Activated T-cell treated with anti-CD3 and anti-CD28 coated beads, Interleukin-2, amount 50 U/mL, for 4 hours (primary cell): ENCODE measurements around the gene SMOC2. TPM values are rescaled to one million over a fixed set of nuclear protein-coding genes. Genes with fewer than 3 reads are reported as not detected.

Source experiments
- ATAC-seq, 2 donors: fragments of 200-7000 bp; cut with Tn5 transposase; one replicate each; pipeline ENCODE4 v1.10.0; 2021
- DNase-seq: peaks from one replicate; pipeline ENCODE4 v3.0.0-alpha.2; 2020
- H3K27me3 Mint-ChIP-seq: one replicate; pipeline ENCODE4 v1.8.0; 2021; ENCODE audit warnings: low read depth, mixed read lengths
- H3K36me3 Mint-ChIP-seq: one replicate; pipeline ENCODE4 v1.8.0; 2022; ENCODE audit warnings: mixed read lengths; ENCODE audit not compliant: insufficient read depth
- H3K4me1 Mint-ChIP-seq: one replicate; pipeline ENCODE4 v1.8.0; 2021; ENCODE audit warnings: low read depth, mixed read lengths
- H3K4me3 Mint-ChIP-seq: one replicate; pipeline ENCODE4 v1.8.0; 2021; ENCODE audit warnings: mild to moderate bottlenecking, moderate library complexity, mixed read lengths
- H3K9me3 Mint-ChIP-seq: one replicate; pipeline ENCODE4 v1.8.0; 2021; ENCODE audit warnings: mixed read lengths
- total RNA-seq, 3 donors: library from RNA; stranded (reverse); gene quantifications; one replicate each; pipeline ENCODE4 v1.2.1, GENCODE V29; 2021

SMOC2 gene
- total RNA-seq, 3 donors from 2014 or later: 0.08 to 0.11 (median 0.10) TPM

DNA sequence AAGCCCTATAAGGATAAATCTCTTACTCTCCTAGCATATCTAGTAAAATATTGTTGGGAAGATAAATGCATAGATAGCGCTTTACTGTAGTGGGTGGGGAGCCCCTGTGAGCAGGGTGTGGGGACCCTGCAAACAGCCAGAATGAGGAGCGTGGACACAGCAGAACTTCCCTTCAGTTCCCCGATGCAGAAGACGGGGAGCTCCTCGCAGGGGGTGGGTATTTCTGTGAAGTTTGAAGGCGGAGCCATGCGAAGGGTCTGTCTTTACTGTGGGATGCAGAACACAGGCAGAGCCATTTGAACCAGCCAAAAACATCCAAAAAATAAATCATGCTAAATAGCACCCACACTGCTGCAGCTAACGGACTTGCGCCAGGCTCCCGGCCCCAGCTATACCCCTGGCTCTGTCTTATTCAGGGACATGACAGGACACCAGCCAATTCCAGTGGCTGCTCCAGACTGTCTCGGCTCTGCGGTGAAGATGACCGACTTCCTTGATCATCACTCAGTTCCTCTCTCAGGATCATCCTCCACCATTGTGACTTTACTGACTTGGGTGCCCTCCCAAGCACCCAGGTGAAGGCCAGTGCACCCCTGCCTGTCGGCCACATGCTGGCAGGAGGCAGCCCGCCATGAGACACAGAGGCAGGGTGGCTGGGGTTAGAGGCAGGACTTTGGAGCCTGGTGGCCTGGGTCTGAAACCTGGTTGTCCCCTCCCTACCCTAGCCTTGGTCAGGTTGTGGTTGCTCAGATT, 134.5 kb downstream of the SMOC2 start:
- Mint-ChIP-seq H3K4me1 (no peaks in the 10 kb centered on the region), H3K9me3 (no peaks in the 10 kb centered on the region), H3K27me3 (peaks cover 2% of the 10 kb centered on the region), H3K4me3 (no peak overlapping the region), H3K36me3 (no peaks in the 10 kb centered on the region)
- DNase-seq (no peak), ATAC-seq (no peak)

DNA sequence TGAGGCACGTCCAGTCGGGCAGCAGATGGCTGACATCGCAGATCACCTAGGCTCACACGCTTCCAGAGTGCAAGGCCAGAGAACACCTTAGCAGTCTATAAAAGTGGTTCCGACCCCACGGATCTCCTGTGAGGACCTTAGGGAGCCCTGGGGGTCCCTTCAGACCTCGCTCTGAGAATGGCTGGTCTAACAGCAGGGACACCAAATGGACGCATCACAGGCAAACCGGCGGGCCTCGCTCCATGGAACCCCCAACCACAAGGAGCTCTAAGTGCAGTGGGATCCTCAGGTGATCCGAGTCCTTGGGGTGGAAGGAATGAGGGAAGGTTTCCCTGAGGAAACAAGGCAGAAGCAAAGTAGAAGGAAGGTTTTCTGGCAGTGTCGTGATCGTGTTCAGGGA, 135.4 kb downstream of the SMOC2 start:
- H3K4me1 Mint-ChIP-seq: no peaks in the 10 kb centered on the region
- peaks cover 2% of the 10 kb centered on the region for H3K27me3 Mint-ChIP-seq
- H3K36me3 Mint-ChIP-seq: no peaks in the 10 kb centered on the region
- ATAC-seq: no peak
- no peak for DNase-seq
- no peaks in the 10 kb centered on the region for H3K9me3 Mint-ChIP-seq
- no peak overlapping the region for H3K4me3 Mint-ChIP-seq

DNA sequence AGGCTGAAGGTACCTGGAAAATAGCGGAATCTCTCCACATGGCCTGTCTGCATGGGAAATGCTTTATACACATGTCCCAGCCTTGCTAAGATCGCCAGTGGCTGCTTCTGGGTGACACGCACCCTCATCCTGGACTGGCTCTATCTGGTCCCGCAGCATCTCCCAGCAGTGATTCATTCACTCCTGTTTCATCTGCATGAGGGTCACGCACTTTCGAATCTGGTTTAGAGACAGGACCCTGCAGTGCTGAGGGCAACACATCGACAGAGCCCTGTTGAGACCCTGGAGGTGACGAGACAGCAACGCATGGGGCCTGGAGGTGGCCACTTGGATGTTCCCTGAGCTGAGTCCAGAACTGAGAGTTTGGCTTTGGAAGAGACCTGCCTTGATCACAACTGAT, 136.5 kb downstream of the SMOC2 start:
- no peaks in the 10 kb centered on the region for H3K4me1 Mint-ChIP-seq
- H3K4me3 Mint-ChIP-seq: no peak overlapping the region
- DNase-seq (no peak), ATAC-seq (no peak)
- no peaks in the 10 kb centered on the region for H3K36me3 Mint-ChIP-seq
- peaks cover 2% of the 10 kb centered on the region for H3K27me3 Mint-ChIP-seq
- H3K9me3 Mint-ChIP-seq: no peaks in the 10 kb centered on the region

DNA sequence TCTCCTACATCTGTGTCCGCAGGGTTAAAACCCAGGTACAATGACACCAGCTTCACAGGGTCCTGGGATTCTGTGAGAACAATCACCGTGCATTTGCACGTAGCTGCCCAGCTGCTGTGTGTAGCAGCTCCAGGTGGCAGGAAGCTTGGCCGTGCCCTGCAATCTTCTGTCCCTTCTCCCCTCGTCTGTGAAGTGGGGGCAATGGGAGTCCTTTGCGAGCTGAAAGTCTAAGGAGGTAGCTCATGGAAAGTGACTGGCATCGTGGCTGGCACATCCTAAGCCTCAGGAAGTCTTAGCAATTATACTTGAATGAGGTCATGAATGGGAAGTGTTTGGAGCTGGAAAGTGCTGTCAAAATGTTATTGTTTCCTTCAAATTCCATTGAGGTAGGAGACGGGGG, 137.1 kb downstream of the SMOC2 start:
- H3K4me3 Mint-ChIP-seq: no peak overlapping the region
- H3K4me1 Mint-ChIP-seq: no peaks in the 10 kb centered on the region
- DNase-seq (no peak), ATAC-seq (no peak)
- no peaks in the 10 kb centered on the region for H3K36me3 Mint-ChIP-seq
- peaks cover 2% of the 10 kb centered on the region for H3K27me3 Mint-ChIP-seq
- no peaks in the 10 kb centered on the region for H3K9me3 Mint-ChIP-seq

DNA sequence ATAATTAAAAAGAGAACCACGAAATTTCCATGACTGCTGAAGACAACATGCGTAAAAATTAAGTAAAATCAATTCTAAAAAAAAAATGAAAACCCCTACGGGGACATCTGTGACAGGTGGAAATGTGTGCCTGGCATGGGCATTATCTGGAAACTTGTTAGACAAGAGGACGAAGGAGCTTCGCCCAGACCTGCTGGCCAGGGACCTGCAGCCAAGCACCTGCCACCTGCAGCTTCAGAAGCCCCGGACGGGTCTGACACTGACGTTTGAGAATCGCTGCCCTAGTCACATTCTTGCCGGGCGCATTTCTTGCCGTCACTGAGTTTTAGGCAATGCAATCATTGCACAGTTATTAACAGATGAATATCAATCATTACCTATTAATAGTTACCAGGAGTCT, 140.3 kb downstream of the SMOC2 start:
- ATAC-seq: no peak
- Mint-ChIP-seq H3K27me3 (peaks cover 2% of the 10 kb centered on the region), H3K4me3 (no peak overlapping the region), H3K4me1 (no peaks in the 10 kb centered on the region), H3K9me3 (no peaks in the 10 kb centered on the region), H3K36me3 (no peaks in the 10 kb centered on the region)
- DNase-seq: no peak

DNA sequence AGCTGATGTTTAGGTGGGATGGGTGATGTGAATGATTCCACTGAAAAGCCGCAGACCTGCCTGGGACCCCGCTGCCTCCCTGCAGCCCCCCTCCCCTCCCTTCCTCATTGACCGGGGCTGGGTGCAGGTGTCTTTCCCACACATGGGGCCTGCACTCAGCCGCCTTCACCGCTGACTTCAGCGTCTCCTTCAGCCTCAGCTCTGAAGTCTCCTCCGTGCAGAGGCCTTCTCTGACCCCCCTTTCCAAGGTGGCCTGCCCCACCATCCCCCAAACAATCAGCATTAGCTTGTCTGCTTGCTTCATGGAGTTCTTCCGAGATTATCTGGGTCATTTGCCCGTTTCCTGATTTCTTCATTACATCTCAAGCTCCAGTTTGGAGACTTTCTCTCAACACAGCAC, 140.7 kb downstream of the SMOC2 start:
- Mint-ChIP-seq H3K9me3 (no peaks in the 10 kb centered on the region), H3K27me3 (peaks cover 2% of the 10 kb centered on the region), H3K4me3 (no peak overlapping the region), H3K4me1 (no peaks in the 10 kb centered on the region), H3K36me3 (no peaks in the 10 kb centered on the region)
- DNase-seq (no peak), ATAC-seq (no peak)

DNA sequence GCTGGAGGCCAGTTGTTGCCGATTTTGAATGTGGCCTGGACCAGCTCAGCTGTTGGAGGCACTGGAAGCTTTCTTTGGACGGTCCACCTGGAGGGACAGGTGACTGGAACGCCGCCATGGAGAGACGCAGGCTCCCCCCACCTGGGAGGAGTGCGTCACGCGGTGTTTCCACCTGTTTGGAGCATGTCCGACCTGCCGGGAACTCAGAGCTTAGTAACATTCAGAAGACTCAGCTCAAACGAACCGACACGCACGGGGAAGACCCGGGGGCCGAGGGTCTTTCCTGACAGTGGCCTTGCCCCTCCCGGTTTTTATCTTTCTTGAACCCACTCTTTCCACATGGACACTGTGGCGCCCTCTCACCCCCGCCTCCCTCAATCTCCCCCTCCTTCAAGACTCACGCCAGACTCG, 141.6 kb downstream of the SMOC2 start:
- no peaks in the 10 kb centered on the region for H3K9me3 Mint-ChIP-seq
- ATAC-seq: no peak

DNA sequence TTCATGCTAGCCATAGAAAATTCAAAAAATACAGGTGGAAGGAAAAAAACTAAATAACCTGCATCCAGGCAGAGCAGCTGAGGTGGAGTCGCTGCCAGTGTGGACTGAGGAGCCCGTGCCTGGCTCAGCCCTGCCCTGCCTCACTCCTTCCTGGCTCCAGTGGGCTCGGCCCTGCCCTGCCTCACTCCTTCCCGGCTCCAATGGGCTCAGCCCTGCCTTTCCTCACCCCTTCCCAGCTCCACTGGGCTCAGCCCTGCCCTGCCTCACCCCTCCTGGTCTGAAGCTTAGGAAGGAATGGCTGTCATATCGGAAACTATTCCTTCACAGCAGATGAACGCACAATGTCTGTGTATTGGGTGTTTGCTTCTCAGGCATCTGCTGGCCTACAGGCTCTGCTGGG, 142.1 kb downstream of the SMOC2 start:
- Mint-ChIP-seq H3K36me3 (no peaks in the 10 kb centered on the region), H3K27me3 (peaks cover 7% of the 10 kb centered on the region), H3K9me3 (no peaks in the 10 kb centered on the region), H3K4me1 (no peaks in the 10 kb centered on the region), H3K4me3 (no peak overlapping the region)
- no peak for ATAC-seq
- no peak for DNase-seq

More for the DNA sequence above, 141.6 kb downstream of the SMOC2 start:
- Mint-ChIP-seq H3K36me3 (no peaks in the 10 kb centered on the region), H3K27me3 (peaks cover 7% of the 10 kb centered on the region), H3K4me3 (no peak overlapping the region), H3K4me1 (no peaks in the 10 kb centered on the region)
- DNase-seq: no peak

DNA sequence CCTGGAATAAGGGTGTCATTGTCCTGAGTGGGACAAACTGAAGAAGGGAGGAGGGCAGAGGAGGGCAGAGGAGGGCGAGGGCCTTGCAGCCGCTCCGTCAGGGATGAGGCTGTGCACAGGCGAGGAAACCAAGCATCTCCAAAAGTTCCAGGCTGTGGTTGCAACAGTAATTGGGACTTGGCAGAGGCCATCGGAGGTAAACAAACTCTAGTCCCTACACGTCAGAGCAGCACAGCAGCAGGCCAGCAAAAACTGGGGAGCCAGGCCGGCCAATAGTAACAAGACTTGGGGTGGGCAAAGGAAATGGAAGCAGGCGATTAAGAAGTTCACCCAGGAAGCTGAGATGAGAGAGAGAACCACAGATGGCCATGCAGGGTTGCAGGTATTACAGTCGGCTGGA, 142.8 kb downstream of the SMOC2 start:
- H3K9me3 Mint-ChIP-seq: no peaks in the 10 kb centered on the region
- DNase-seq (no peak), ATAC-seq (no peak)
- no peak overlapping the region for H3K4me3 Mint-ChIP-seq
- no peaks in the 10 kb centered on the region for H3K4me1 Mint-ChIP-seq
- peaks cover 7% of the 10 kb centered on the region for H3K27me3 Mint-ChIP-seq
- H3K36me3 Mint-ChIP-seq: no peaks in the 10 kb centered on the region

DNA sequence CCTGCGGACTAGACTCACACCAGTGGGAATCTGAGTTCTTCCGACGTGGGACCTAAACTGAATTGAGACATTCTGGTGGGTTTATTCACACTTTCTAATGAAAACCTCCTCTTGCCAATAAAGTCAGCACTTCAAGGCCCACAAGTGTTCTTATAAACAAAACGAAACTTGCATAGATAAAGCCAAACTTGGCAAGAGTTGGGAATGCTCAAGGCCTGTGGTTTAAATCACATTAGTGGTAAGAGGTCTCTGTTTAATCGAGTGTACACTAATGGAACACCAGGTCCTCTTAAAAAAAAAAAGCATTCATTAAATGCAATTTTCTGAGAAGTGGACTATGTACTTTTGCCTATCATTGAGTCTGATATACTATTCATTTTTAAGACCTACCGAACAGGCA, 143.3 kb downstream of the SMOC2 start:
- H3K36me3 Mint-ChIP-seq: no peaks in the 10 kb centered on the region
- DNase-seq (no peak), ATAC-seq (no peak)
- H3K27me3 Mint-ChIP-seq: peaks cover 7% of the 10 kb centered on the region
- H3K4me3 Mint-ChIP-seq: no peak overlapping the region
- no peaks in the 10 kb centered on the region for H3K4me1 Mint-ChIP-seq
- no peaks in the 10 kb centered on the region for H3K9me3 Mint-ChIP-seq

DNA sequence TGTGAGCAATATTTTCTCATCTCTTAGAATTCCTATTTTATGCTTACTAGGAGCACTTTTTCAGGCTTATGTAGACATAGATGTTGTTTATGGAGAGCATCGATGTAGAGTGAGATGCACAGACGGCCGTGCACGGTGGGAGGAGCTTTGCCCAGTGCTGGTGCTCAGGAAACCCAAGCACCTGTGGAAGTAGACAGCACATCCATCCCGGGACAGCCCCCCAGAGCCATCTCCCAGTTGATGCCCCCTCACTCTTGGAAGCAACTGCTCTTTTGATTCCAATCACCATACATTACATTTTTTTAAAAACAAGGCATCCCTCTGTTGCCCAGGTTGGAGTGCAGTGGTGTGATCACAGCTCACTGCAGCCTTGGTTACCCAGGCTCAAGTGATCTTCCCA, 143.7 kb downstream of the SMOC2 start:
- Mint-ChIP-seq H3K36me3 (no peaks in the 10 kb centered on the region), H3K4me1 (no peaks in the 10 kb centered on the region), H3K27me3 (peaks cover 7% of the 10 kb centered on the region), H3K9me3 (no peaks in the 10 kb centered on the region), H3K4me3 (no peak overlapping the region)
- no peak for DNase-seq
- ATAC-seq: no peak

DNA sequence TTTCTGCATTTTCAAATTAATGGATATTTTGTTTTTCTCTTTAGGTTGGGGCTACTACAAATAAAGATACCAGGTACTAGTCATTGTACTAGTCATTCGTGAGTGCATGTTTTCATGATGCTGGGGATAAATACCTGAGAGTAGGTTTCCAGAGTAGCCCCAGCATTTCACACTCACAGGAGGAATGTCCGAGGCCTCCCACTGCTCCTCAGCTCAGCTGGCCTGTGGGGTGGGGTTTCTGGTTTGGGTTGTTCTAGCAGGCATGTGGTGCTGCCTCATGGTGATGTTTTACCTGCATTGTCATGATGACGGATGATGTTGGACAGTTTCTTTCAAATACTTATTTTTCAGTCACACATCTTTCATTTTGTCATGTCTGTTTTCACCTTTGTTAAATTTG, 144.5 kb downstream of the SMOC2 start:
- DNase-seq (no peak), ATAC-seq (no peak)
- H3K36me3 Mint-ChIP-seq: no peaks in the 10 kb centered on the region
- H3K4me1 Mint-ChIP-seq: no peaks in the 10 kb centered on the region
- H3K27me3 Mint-ChIP-seq: peaks cover 5% of the 10 kb centered on the region
- no peaks in the 10 kb centered on the region for H3K9me3 Mint-ChIP-seq
- no peak overlapping the region for H3K4me3 Mint-ChIP-seq

DNA sequence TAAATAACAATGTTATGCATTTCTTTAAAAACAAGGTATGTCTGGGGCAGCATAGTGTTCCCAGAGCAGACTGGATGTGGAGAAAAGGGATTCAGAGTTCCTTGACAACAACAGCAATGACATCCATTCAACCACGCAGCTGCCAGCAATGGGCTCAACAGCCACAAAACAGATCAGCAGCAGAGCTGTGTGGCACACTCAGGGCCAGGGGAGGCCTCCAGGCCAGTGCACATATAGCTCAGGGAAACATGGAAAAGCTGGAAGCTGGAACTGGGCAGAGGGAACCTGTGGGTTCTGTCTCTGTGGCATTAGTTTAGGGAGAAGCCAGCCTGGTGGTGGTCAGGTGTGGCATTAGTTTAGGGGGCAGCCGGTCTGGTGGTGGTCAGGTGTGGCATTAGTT, 148.3 kb downstream of the SMOC2 start:
- H3K9me3 Mint-ChIP-seq: no peaks in the 10 kb centered on the region
- DNase-seq (no peak), ATAC-seq (no peak)
- H3K27me3 Mint-ChIP-seq: peaks cover 5% of the 10 kb centered on the region
- no peaks in the 10 kb centered on the region for H3K36me3 Mint-ChIP-seq
- H3K4me1 Mint-ChIP-seq: no peaks in the 10 kb centered on the region
- no peak overlapping the region for H3K4me3 Mint-ChIP-seq

DNA sequence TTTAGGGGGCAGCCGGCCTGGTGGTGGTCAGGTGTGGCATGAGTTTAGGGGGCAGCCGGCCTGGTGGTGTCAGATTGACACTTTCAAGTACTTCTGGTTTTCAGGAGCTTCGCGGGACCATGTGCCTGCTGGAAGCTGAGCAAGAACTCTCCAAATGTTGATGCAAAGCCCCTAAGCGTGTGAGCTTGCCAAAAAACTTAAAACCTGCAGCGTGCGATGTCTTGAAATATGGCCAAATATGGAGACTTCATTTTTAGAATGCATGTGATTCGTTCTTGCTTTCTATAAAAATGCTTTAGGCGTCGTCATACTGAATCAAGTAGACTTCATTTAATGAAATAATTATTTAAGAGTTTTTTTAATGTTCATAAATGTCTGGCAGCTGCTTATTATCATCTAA, 149.4 kb downstream of the SMOC2 start:
- H3K4me3 Mint-ChIP-seq: no peak overlapping the region
- DNase-seq (no peak), ATAC-seq (no peak)
- H3K4me1 Mint-ChIP-seq: no peaks in the 10 kb centered on the region
- no peaks in the 10 kb centered on the region for H3K36me3 Mint-ChIP-seq
- peaks cover 5% of the 10 kb centered on the region for H3K27me3 Mint-ChIP-seq
- peaks cover 2% of the 10 kb centered on the region for H3K9me3 Mint-ChIP-seq

DNA sequence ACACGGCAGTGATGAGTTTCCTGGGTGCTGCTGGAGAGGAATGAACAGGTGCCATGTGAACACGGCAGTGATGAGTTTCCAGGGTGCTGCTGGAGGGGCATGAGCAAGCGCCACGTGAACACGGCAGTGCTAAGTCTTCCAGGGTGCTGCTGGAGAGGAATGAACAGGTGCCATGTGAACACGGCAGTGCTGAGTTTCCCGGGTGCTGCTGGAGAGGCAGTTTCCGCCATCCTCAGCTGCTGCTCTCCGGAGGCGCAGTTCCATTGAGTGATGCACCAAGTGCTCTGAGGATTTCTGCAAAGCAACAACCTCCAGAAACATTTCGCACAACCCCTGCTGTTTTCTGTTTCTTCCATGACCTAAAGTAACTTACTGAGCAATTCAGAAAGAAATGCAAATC, 155.4 kb downstream of the SMOC2 start:
- no peak for ATAC-seq
- DNase-seq: no peak
- Mint-ChIP-seq H3K4me1 (no peaks in the 10 kb centered on the region), H3K27me3 (no peaks in the 10 kb centered on the region), H3K4me3 (no peak overlapping the region), H3K36me3 (no peaks in the 10 kb centered on the region), H3K9me3 (peaks cover 5% of the 10 kb centered on the region)

DNA sequence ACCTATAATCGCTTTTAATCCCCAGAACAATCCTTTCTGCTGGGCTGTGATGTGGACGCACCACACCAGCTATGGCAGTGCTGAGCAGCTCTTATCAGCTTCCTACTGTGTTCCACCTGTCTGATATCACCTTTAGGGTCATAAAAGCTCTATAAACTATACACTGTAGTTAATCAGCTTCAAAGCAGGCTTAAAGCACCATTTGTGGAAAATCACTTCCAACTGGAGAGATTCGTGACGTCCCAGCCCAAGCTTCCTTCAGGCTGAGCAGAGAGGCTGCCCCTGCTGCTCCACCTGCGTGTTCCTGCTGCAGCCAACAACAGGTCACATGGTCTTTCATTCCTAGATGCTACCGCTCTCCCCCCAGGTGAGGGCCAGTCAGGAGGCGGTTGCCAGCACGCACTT, 156.5 kb downstream of the SMOC2 start:
- H3K27me3 Mint-ChIP-seq: no peaks in the 10 kb centered on the region
- H3K36me3 Mint-ChIP-seq: no peaks in the 10 kb centered on the region
- ATAC-seq (no peak), DNase-seq (no peak)
- no peaks in the 10 kb centered on the region for H3K4me1 Mint-ChIP-seq
- H3K4me3 Mint-ChIP-seq: no peak overlapping the region
- H3K9me3 Mint-ChIP-seq: peaks cover 5% of the 10 kb centered on the region
